B cell (primary cell): ENCODE measurements around the gene ISLR.
"Not testable (repeated sequence)": the region's sequence is repeated elsewhere in the genome, so short reads cannot be mapped to it uniquely, and the experiment has no call there.

Source experiments
- CTCF ChIP-seq: fragments of 200-600 bp; IDR thresholded peaks from one replicate; pipeline ENCODE4 v1.8.0; 2022; ENCODE audit warnings: antibody characterized with exemption, mild to moderate bottlenecking
- EZH2 ChIP-seq: IDR thresholded peaks from 2 replicates; pipeline ENCODE4 v1.6.1; 2012; ENCODE audit warnings: borderline replicate concordance, low read depth, mild to moderate bottlenecking, moderate library complexity, low read length; ENCODE audit not compliant: insufficient read depth, poor library complexity, severe bottlenecking

DNA sequence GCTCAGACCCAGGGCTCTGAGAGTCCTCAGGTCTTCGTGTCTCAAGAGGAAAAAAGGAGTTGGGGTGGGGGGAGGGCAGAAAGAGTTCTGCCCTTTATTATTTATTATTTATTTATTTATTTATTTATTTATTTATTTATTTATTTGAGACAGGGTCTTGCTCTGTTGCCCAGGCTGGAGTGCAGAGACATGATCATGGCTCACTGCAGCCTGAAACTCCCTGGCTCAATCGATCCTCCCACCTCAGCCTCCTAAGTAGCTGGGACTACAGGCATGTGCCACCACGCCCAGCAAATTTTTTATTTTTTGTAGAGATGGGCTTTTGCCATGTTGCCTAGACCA, 11.3 kb upstream of the ISLR start:
- TF ChIP-seq CTCF, EZH2: not testable (repeated sequence)
